Stimulated activated effector memory CD8-positive, alpha-beta T cell treated with anti-CD3 and anti-CD28 coated beads, Interleukin-12 subunit alpha, Interleukin-12 subunit beta, amount 100 ng/mL, for 72 hours (primary cell): ENCODE data around the gene PRKAA2.

Experiments
- ATAC-seq: fragments of 150-1000 bp; cut with Tn5 transposase; 2 replicates; pipeline ENCODE4 v1.10.0; 2021
- DNase-seq, 2 donors: peaks; one replicate each; pipeline ENCODE4 v3.0.0; 2021 to 2022; ENCODE audit warnings: low spot score in 2 of 2
- H3K27ac Mint-ChIP-seq: one replicate; pipeline ENCODE4 v1.8.0; 2022; ENCODE audit warnings: mild to moderate bottlenecking, mixed read lengths
- H3K36me3 Mint-ChIP-seq: one replicate; pipeline ENCODE4 v1.8.0; 2022; ENCODE audit warnings: mild to moderate bottlenecking, mixed read lengths
- H3K4me1 Mint-ChIP-seq: one replicate; pipeline ENCODE4 v1.8.0; 2022; ENCODE audit warnings: mixed read lengths
- H3K4me3 Mint-ChIP-seq: one replicate; pipeline ENCODE4 v1.8.0; 2022; ENCODE audit warnings: mild to moderate bottlenecking, mixed read lengths
- H3K9me3 Mint-ChIP-seq: one replicate; pipeline ENCODE4 v1.8.0; 2022; ENCODE audit warnings: mixed read lengths

Gene PRKAA2

DNA sequence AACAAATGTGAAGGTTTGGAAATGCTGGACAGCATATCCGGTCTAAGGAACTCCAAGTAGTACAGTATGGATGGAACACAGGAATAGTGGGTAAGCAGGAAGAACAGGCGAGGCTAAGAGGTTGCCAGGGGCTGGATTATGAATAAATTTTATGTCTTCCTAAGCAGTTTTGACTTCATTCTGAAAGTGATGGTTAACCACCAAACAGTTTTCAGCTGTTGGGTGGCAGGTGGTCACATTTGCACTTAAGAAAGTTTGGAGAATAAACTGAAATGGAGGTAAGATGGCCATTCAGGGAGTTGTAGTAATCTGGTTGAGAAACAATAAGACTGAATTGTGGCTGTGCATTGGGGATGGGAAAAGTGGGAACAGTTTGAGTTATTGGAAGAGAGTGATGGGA lies 83.8 kb downstream of the PRKAA2 start:
- ATAC-seq: no peak
- DNase-seq: no peak
- Mint-ChIP-seq H3K4me3 (no peak overlapping the region), H3K36me3 (no peaks in the 10 kb centered on the region), H3K9me3 (peaks cover 4% of the 10 kb centered on the region), H3K27ac (no peak overlapping the region), H3K4me1 (no peaks in the 10 kb centered on the region)

DNA sequence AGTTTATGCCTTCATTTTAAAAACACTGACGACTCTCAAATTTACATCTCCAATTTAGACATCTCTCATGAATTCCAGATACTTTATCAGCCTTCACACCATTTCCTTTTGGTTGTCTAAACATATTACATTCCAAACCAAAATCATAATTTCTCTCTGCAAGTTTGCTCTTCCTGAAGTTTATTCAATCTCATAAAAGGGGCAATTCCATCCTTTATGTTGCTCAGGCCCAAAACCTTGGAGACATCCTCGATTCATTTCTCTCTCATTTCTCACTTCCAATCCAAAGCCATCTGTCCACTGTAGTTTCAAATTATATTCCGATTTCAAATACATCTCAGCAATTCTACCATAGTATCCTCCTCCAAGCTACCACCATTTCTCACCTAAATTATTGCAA lies 100.1 kb downstream of the PRKAA2 start:
- no peaks in the 10 kb centered on the region for H3K36me3 Mint-ChIP-seq
- no peak overlapping the region for H3K4me3 Mint-ChIP-seq
- no peaks in the 10 kb centered on the region for H3K4me1 Mint-ChIP-seq
- no peak overlapping the region for H3K27ac Mint-ChIP-seq
- DNase-seq (no peak), ATAC-seq (no peak)
- no peaks in the 10 kb centered on the region for H3K9me3 Mint-ChIP-seq

DNA sequence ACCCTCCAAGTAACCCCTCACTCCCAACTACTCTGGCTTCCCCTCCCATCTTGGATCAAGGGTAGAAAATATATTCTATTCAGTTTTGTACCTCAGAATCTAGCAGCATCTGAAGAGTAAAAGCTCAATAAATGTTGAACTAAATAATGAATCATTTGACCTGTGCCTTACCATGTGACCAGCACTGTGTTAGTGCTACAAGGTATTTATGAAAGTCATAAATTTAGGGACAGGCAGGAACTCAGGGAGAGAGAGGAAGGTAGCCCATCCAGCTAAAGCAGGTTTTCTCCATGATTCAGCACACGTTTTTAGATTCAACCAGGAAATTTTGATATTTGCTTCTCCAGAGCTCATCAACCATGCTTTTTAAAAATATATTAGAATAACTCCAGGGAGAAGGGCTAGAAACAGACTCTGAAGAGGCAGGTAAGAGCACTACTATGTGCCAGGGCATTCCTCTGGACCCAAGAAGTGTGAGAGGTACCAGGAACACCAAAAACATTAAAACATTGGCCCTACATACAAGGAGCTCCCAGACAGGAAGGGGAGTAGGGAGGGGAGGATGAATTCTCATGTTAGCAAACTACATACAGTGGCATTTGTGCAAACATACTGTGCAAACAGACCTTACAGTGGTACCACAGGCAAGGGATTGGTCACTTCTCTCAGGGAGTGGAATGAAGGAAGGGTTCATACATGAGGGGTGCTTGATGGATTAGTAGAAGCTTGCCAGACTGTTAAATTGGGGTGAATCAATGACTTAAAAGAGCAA lies 109.8 kb downstream of the PRKAA2 start:
- H3K36me3 Mint-ChIP-seq: no peaks in the 10 kb centered on the region
- H3K9me3 Mint-ChIP-seq: no peaks in the 10 kb centered on the region
- no peak overlapping the region for H3K4me3 Mint-ChIP-seq
- DNase-seq (no peak), ATAC-seq (no peak)
- no peaks in the 10 kb centered on the region for H3K4me1 Mint-ChIP-seq
- no peak overlapping the region for H3K27ac Mint-ChIP-seq

DNA sequence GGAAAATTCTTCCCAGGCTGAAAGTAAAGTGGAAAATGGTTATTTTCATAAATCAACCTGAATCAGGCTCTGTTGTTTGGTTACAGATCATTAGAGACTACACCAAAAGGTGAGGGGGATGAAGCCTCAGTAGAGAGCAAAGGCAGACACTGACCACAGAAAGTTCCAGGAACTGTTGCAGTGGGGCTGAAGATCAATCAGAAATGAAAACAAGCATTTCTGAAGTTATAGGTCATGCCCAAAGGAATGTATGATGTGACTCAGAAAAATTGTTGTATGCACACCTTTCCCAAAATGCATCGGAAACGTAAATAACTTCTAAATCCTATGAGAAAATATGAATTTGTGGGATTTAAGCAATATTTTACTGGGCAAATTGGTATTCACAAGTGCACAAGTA lies 110.8 kb downstream of the PRKAA2 start:
- ATAC-seq (no peak), DNase-seq (no peak)
- no peak overlapping the region for H3K4me3 Mint-ChIP-seq
- H3K4me1 Mint-ChIP-seq: no peaks in the 10 kb centered on the region
- H3K36me3 Mint-ChIP-seq: no peaks in the 10 kb centered on the region
- H3K27ac Mint-ChIP-seq: no peak overlapping the region
- H3K9me3 Mint-ChIP-seq: no peaks in the 10 kb centered on the region

DNA sequence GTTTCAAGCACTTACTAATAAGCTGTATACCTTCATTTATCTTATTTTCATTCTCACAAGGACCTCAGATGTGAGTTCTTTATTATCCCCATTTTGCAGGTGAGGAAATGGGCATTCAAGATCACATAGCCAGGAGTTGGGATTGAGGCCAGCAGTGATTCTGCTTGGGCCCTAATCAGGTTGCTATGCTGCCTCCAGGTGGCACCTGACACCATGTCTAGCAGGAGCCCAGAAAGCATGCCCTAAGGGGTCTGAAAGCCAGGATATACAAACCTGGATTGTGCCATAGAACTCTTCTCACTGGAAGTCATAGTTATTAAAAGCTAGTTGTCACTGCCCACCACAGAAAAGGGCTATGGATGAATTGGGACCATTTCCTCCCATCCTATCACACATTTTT lies 113.0 kb downstream of the PRKAA2 start:
- H3K4me3 Mint-ChIP-seq: no peak overlapping the region
- no peaks in the 10 kb centered on the region for H3K36me3 Mint-ChIP-seq
- DNase-seq (no peak), ATAC-seq (no peak)
- no peaks in the 10 kb centered on the region for H3K4me1 Mint-ChIP-seq
- H3K9me3 Mint-ChIP-seq: no peaks in the 10 kb centered on the region
- H3K27ac Mint-ChIP-seq: no peak overlapping the region

DNA sequence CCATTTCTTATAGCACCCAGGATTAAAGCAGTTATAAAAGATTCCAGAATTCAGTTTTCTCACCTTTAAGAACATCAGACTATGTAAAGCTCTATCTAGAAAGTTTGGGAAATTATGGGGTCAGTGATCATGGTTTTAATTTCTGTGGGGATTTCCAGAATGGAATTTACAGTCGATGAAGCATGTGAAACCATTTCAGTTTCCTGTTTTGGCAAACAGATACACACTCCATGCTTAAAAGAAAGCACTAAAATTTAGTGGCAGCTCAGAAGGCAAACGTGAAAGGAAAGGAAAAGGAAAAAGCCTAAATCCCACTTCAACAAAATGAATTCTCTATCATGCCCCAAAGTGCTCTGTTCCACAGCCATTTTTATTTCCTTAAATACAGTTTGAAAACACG lies 113.7 kb downstream of the PRKAA2 start:
- Mint-ChIP-seq H3K4me3 (no peak overlapping the region), H3K9me3 (no peaks in the 10 kb centered on the region), H3K27ac (no peak overlapping the region), H3K4me1 (no peaks in the 10 kb centered on the region), H3K36me3 (no peaks in the 10 kb centered on the region)
- ATAC-seq: no peak
- DNase-seq: no peak
